Measurements from ENCODE around the gene SNRPD3. TPM values are rescaled to one million over a fixed set of nuclear protein-coding genes. Genes with fewer than 3 reads are reported as not detected.

SNRPD3 gene
- total RNA-seq, 1 experiment from 2014 or later, result 220 TPM

DNA sequence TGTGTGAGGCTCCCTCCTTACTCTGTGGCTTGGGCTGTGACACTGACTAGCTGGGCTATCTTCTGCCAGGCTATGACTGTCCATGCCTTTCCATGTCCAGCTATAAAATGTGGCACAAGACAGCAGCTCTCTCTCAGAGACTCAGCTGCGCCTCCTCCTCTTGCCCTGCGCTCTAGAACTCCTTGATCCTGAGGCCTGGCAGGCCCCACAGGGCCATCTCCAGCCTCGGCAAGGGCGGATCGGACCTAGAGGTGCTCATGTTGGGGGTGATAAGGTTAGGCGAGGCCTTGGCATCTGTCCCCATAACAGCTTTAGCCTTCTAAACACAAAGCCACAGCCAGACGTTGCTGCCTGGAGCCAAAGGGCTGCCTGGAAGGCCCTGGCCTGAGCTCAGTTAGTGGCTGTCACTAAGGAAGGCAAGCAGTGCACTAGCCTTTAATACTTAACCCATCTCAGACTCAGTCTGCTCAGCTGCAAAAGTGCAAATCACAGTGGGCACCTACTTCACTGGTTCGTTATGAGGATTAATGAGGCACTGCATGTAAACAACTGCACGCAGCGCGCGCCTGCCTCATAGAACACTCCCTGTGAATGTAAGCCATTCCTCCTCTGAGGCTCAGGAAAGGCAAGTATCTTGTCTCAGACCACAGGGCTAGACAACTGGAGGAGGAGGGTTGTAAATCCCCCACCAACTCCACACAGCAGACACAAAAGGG lies 2.0 kb upstream of the SNRPD3 start:
- POLR2A ChIA-PET (ENCODE audit: low non-redundant PET), result no interaction called here
- TF ChIP-seq EZH2 (IDR thresholded peaks at IDR 0.05; ENCODE audit: borderline replicate concordance, low read depth, low read length, poor library complexity, severe bottlenecking), result no peak
- TF ChIP-seq, protein P1, sequence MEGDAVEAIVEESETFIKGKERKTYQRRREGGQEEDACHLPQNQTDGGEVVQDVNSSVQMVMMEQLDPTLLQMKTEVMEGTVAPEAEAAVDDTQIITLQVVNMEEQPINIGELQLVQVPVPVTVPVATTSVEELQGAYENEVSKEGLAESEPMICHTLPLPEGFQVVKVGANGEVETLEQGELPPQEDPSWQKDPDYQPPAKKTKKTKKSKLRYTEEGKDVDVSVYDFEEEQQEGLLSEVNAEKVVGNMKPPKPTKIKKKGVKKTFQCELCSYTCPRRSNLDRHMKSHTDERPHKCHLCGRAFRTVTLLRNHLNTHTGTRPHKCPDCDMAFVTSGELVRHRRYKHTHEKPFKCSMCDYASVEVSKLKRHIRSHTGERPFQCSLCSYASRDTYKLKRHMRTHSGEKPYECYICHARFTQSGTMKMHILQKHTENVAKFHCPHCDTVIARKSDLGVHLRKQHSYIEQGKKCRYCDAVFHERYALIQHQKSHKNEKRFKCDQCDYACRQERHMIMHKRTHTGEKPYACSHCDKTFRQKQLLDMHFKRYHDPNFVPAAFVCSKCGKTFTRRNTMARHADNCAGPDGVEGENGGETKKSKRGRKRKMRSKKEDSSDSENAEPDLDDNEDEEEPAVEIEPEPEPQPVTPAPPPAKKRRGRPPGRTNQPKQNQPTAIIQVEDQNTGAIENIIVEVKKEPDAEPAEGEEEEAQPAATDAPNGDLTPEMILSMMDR (conservative IDR thresholded peaks at IDR 0.05; ENCODE audit: low read depth, low read length), result no peak
- Histone ChIP-seq H3K27ac (ENCODE audit: low read depth, low read length, poor library complexity, severe bottlenecking) (peak overlapping the region; percentile 97), H3K27me3 (replicated peaks; ENCODE audit: insufficient read depth, low read depth, low read length, poor library complexity) (no peaks in the 10 kb centered on the region), H3K4me1 (ENCODE audit: insufficient read depth, low read length, poor library complexity, severe bottlenecking) (peaks cover 18% of the 10 kb centered on the region), H3K4me3 (ENCODE audit: low read depth, low read length, poor library complexity, severe bottlenecking) (peak overlapping the region; percentile 93), H3K9me3 (ENCODE audit: low read depth, low read length, poor library complexity, severe bottlenecking) (no peaks in the 10 kb centered on the region), H3K36me3 (ENCODE audit: insufficient read depth, low read length, poor library complexity, severe bottlenecking) (peaks cover 15% of the 10 kb centered on the region)
- no TSS peak for BruUV-seq (replicated peaks)
- CTCF ChIA-PET, result no interaction called here
- intact Hi-C loops (cut with micrococcal nuclease; ENCODE audit: unreplicated experiment), result no loop called here
- DNase-seq (ENCODE audit: low spot score), result no peak

DNA sequence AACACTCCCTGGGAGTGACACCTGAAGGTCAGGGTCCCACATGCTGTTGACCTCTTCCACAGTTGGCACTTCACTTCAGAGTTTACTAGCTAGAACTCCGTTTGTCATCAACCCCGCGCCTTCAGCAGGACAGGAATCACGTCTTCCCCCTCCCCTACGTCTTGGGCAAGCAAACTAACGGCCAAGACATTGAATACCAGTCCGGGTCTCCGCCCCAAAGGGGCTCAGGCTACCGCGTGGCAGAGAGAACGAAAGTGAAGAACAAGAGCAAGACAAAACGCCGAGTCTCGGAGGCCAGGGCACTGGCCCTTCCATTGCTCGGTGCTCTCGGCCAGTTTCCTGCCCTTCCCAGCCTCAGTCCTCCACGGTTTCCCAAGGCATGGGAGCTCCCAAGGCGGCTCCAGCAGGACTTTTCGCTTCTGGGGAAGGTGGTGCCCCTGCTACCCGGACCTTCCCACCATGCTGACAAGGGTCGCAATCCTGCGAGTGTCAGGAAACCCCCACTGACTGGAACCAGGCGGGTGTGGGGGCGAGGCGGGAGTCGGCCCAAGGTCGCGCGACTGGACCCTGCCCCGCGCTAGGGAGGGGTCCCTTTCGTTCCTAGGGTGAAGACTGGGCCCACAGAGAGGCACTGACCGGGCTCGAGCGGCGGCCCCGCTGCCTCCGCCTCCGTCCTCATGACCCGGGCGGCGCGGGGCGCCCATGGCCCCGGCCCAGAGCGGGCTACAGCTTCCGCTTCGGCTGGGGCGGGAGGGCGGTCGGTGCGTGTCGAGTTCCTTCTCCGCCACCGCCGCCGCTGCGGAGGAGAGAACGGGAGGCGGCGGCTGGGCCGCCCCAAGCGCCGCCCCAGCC lies 1.3 kb upstream of the SNRPD3 start, which contains the start of gene GUCD1:
Gene GUCD1 (minus strand): TSS at position 826 of the 852 bp plus-strand sequence. CDS start 147 bp downstream, at position 679.
- TF ChIP-seq, protein P1 (conservative IDR thresholded peaks at IDR 0.05; ENCODE audit: low read depth, low read length), result no peak
- no peak for TF ChIP-seq EZH2 (IDR thresholded peaks at IDR 0.05; ENCODE audit: borderline replicate concordance, low read depth, low read length, poor library complexity, severe bottlenecking)
- ChIA-PET CTCF (no interaction called here), POLR2A (ENCODE audit: low non-redundant PET) (interaction anchor here (0.6 to 0.7 kb wide), 2 partner anchors 27 to 641 kb away, joined by 6 to 11 read pairs; no protein-coding TSS in a partner anchor)
- peak; percentile 25 for DNase-seq (ENCODE audit: low spot score)
- no peaks in the 10 kb centered on the region for H3K27me3 ChIP-seq (replicated peaks; ENCODE audit: insufficient read depth, low read depth, low read length, poor library complexity)
- H3K4me3 ChIP-seq (ENCODE audit: low read depth, low read length, poor library complexity, severe bottlenecking), result peak within 1 kb of the TSS; percentile 93
- intact Hi-C loops (cut with micrococcal nuclease; ENCODE audit: unreplicated experiment), result no loop called here
- BruUV-seq (replicated peaks), result no TSS peak
- H3K9me3 ChIP-seq (ENCODE audit: low read depth, low read length, poor library complexity, severe bottlenecking), result no peaks in the 10 kb centered on the region
- H3K4me1 ChIP-seq (ENCODE audit: insufficient read depth, low read length, poor library complexity, severe bottlenecking), result peaks cover 18% of the 10 kb centered on the region
- H3K27ac ChIP-seq (ENCODE audit: low read depth, low read length, poor library complexity, severe bottlenecking), result peak within 1 kb of the TSS; percentile 97
- peaks cover 23% of the 10 kb centered on the region for H3K36me3 ChIP-seq (ENCODE audit: insufficient read depth, low read length, poor library complexity, severe bottlenecking)

GRCh38 chr22:24559471-24559870 lies 3.7 kb downstream of the SNRPD3 start:
- ChIA-PET POLR2A (ENCODE audit: low non-redundant PET) (interaction anchor here (0.6 kb wide), 1 partner anchor 98 kb away, joined by 4 read pairs; no protein-coding TSS in a partner anchor), CTCF (no interaction called here)
- Histone ChIP-seq H3K4me1 (ENCODE audit: insufficient read depth, low read length, poor library complexity, severe bottlenecking) (peaks cover 12% of the 10 kb centered on the region), H3K27ac (ENCODE audit: low read depth, low read length, poor library complexity, severe bottlenecking) (no peak overlapping the region), H3K9me3 (ENCODE audit: low read depth, low read length, poor library complexity, severe bottlenecking) (no peaks in the 10 kb centered on the region), H3K4me3 (ENCODE audit: low read depth, low read length, poor library complexity, severe bottlenecking) (no peak overlapping the region), H3K27me3 (replicated peaks; ENCODE audit: insufficient read depth, low read depth, low read length, poor library complexity) (no peaks in the 10 kb centered on the region), H3K36me3 (ENCODE audit: insufficient read depth, low read length, poor library complexity, severe bottlenecking) (peaks cover 51% of the 10 kb centered on the region)
- intact Hi-C loops (cut with micrococcal nuclease; ENCODE audit: unreplicated experiment), result no loop called here
- TF ChIP-seq, protein P1 (conservative IDR thresholded peaks at IDR 0.05; ENCODE audit: low read depth, low read length), result no peak
- TF ChIP-seq EZH2 (IDR thresholded peaks at IDR 0.05; ENCODE audit: borderline replicate concordance, low read depth, low read length, poor library complexity, severe bottlenecking), result no peak
- no peak for DNase-seq (ENCODE audit: low spot score)
- BruUV-seq (replicated peaks), result no TSS peak

All from A673 (cell line).